GM10266 (cell line): ENCODE results near the gene GPR101.
"Not testable (repeated sequence)": the region's sequence is repeated elsewhere in the genome, so short reads cannot be mapped to it uniquely, and the experiment has no call there.

ENCODE experiments used
- DNase-seq: peaks from one replicate; pipeline ENCODE4 v3.0.0; 2012; ENCODE audit errors: extremely low spot score
- CTCF ChIP-seq: IDR thresholded peaks from 2 replicates; pipeline ENCODE4 v1.5.1; 2012; ENCODE audit warnings: mild to moderate bottlenecking, low read depth; ENCODE audit not compliant: control insufficient read depth, insufficient read depth; ENCODE audit errors: missing control alignments

Gene GPR101

GRCh38 chrX:137028699-137029098 is 5.1 kb downstream of the GPR101 start:
- no peak for DNase-seq
- no peak for TF ChIP-seq CTCF

GRCh38 chrX:137025930-137026329 is 7.9 kb downstream of the GPR101 start:
- TF ChIP-seq CTCF, result no peak
- no peak for DNase-seq

- DNase-seq, result not testable (repeated sequence)
Measured at GRCh38 chrX:137000236-137000635, 33.6 kb downstream of the GPR101 start.

GRCh38 chrX:136999024-136999423 is 34.8 kb downstream of the GPR101 start:
- DNase-seq, result no peak
- no peak for TF ChIP-seq CTCF
